MV-4-11 (cell line): ENCODE data around the gene FUT8.

Source experiments
- DNase-seq: peaks from one replicate; lab custom pipeline; 2025; lab: John Stamatoyannopoulos, UW

FUT8 gene

GRCh38 chr14:65776193-65776852 is 363.8 kb downstream of the FUT8 start:
- DNase-seq: no peak

GRCh38 chr14:65780566-65780965 is 368.0 kb downstream of the FUT8 start:
- no peak for DNase-seq

- DNase-seq: no peak
Observed at GRCh38 chr14:65783101-65783500, 370.6 kb downstream of the FUT8 start.

GRCh38 chr14:65783576-65783975 is 371.0 kb downstream of the FUT8 start:
- DNase-seq: no peak

GRCh38 chr14:65784574-65784973 is 372.0 kb downstream of the FUT8 start:
- DNase-seq: no peak

- no peak for DNase-seq
Observed at GRCh38 chr14:65787461-65787860, 374.9 kb downstream of the FUT8 start.

- DNase-seq: no peak
Observed at GRCh38 chr14:65788876-65789275, 376.3 kb downstream of the FUT8 start.

GRCh38 chr14:65789363-65789762 is 376.8 kb downstream of the FUT8 start:
- DNase-seq: no peak

- DNase-seq: no peak
Observed at GRCh38 chr14:65790172-65790815, 377.8 kb downstream of the FUT8 start.

GRCh38 chr14:65791191-65791981 is 378.9 kb downstream of the FUT8 start:
- DNase-seq: peak; percentile 36

- no peak for DNase-seq
Observed at GRCh38 chr14:65792208-65792905, 379.8 kb downstream of the FUT8 start.
